ENCODE results near the gene DTL.
"Not testable (repeated sequence)": the region's sequence is repeated elsewhere in the genome, so short reads cannot be mapped to it uniquely, and the experiment has no call there.

DTL gene, protein sequence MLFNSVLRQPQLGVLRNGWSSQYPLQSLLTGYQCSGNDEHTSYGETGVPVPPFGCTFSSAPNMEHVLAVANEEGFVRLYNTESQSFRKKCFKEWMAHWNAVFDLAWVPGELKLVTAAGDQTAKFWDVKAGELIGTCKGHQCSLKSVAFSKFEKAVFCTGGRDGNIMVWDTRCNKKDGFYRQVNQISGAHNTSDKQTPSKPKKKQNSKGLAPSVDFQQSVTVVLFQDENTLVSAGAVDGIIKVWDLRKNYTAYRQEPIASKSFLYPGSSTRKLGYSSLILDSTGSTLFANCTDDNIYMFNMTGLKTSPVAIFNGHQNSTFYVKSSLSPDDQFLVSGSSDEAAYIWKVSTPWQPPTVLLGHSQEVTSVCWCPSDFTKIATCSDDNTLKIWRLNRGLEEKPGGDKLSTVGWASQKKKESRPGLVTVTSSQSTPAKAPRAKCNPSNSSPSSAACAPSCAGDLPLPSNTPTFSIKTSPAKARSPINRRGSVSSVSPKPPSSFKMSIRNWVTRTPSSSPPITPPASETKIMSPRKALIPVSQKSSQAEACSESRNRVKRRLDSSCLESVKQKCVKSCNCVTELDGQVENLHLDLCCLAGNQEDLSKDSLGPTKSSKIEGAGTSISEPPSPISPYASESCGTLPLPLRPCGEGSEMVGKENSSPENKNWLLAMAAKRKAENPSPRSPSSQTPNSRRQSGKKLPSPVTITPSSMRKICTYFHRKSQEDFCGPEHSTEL

DNA sequence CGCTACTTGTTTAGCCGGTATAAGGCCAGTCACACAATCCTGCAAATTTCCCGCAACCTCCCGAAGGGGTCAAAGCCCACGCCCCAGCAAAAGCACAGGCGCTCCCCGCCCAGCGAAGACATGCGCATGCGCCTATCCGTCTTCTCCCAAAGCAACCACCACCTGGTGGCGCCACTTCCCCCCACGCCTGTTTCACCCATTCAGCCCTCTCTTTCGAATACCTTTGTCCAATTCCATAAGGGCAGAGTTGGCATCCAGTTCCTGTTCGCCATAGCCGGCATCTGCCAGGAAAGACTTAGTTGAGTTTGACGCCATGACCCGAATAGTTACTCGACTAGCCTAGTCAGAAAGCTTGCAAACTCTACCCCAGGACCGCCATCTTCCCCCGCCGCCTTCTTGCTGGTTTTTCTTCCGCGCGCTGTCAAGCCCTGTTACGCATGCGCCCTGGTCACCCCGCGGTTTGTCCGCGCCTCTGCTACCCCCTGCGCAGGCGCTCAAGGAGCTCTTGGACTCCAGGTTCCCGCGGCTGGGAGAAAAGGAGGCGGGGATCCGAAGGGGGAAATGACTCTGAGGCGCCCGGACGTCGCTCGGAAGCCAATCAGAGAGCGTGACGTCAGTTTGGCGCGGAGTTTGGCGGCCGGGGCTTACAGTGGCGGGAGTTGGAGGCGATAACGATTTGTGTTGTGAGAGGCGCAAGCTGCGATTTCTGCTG, at the start of gene DTL, which contains the start of gene INTS7:
TSS of gene DTL (plus strand) at position 626 of the 712 bp plus-strand sequence. CDS start 143 bp downstream, outside the sequence.
TSS of gene INTS7 (minus strand) at position 435 of the 712 bp plus-strand sequence. CDS start at position 315, 120 bp downstream.
- peak; percentile 100 for DNase-seq

DNA sequence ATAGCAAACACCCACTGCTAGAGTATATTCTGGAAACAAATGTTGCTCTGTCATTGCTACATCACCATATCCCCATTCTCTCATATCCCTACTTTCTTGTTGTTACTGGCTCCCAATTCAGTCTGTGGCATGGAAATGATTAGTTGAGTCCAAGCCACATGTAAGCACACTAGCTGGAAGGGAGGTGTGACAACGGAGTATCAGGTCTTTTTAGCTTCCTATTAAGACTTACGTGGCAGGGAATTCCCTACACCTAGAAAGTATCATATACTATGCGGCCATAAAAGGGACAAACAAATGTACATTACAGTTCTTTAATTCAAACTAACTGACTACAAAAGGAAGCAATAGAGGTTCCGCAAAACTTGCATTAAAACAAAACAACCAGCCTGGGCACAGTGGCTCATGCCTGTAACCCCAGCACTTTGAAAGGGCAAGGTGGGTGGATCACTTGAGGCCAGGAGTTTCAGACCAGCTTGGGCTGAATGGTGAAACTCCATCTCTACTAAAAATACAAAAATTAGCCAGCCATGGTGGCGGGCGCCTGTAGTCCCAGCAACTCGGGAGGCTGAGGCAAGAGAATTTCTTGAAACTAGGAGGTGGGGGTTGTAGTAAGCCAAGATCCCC, 48.8 kb upstream of the DTL start:
- DNase-seq, result no peak

DNA sequence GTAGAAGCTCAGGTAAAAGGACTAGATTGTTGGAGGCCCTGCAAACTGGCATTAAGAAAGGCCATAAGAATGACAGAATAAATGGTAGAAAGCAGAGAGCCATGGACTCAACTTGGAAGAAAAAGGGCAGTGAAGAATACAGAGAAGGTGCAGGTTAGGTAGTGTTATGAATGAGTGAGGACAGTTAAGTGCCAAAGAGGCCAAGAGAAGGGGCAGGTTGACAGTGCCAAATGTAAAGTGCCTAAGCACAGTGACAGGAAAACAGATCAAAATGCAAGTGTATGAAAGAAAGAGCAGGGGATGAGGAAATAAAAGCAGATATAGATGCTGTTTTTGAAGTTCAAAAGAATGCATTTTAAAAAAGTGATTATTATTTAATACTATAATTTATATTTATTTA, 43.9 kb upstream of the DTL start:
- DNase-seq, result no peak

GRCh38 chr1:211997426-211997825, 38.1 kb upstream of the DTL start:
- not testable (repeated sequence) for DNase-seq

DNA sequence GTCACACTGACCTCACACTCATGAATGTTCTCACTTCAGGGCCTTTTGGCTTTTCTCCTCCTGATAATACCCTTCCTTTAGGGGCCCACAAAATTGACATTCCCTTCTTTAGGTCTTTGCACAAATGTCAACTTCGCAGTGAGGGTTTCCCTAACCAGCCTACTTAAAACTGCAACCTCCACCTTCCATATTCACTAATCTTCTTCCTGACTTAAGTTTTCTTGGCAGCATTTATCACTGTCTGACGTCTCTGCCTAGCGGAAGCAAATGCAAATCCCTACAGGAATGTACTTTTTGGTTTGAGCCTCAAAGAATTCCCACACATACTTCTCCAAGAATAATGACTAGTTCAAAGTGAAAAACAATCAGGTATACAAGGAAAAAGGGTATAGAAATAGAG, 33.0 kb upstream of the DTL start:
- no peak for DNase-seq

GRCh38 chr1:212004895-212005608, 30.5 kb upstream of the DTL start:
- no peak for DNase-seq

GRCh38 chr1:212007178-212007577, 28.4 kb upstream of the DTL start:
- no peak for DNase-seq

DNA sequence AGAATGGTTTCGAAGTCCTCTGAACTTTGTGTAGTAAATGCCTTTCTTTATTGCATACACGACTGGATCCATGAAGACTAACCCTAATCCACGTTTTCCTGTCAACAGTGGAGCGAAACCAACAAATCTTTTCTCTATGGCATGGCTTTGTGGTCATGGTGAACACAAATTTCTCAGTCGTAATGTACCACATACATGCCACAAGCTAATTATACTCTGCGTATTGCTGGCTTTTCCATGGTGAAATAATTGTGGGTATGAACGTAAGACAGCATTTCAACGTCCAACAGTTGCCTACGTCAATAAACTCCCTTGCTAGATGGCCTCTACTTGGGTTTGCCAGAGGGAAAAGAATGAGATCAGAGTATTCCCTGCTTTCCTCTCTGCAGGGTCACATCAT, 27.7 kb upstream of the DTL start:
- DNase-seq, result no peak

DNA sequence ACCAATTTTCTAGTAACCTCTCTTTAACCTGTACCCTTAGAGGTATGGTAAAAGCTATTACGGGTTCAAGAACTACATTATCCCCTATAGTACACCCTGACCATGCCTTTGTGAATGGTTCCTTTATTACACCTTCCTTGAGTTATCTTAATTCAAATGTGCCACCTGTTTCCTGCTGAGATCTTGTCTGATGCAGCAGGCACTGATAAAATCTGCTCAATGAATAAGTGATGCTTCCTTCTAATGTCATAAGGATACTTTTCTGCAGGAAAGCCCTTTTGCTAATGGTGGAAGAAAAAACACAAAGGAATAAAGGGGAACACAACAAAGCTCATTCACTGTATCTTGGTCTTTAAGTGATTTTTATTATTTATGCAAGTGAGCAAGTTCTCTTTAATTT, 26.0 kb upstream of the DTL start:
- DNase-seq, result no peak

GRCh38 chr1:212010004-212010403, 25.5 kb upstream of the DTL start:
- DNase-seq, result no peak

DNA sequence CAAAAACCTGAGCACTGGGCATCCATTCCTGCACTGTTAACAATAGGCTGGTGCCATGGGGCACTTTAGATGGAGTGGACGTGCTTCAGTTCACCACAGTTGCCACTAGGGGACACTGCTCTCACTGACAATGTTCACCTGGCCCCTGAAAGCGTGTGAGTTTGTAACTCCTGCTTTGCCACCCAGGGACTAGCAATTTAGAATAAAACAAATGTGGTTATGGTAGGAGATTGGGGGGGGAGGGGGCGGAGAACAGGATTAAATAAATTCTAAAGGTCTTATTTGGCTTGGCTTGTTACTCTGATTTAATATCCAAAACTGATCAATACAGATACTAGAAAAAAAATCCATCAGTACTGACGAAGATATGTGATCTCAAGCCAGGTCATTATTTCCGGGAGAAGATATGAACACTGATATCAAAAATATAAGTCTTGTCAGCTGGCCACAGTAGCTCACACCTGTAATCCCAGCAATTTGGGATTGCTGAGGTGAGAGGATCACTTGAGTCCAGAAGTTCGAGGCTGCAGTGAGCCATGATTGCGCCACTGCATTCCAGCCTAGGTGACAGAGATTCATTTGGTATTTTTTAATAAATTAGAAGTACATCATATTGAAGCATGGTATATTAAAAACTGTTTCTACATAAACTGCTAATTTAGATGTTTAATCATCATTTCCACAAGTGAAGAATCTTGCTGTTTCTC, 23.4 kb upstream of the DTL start:
- DNase-seq, result peak; percentile 67

GRCh38 chr1:212013672-212014071, 21.9 kb upstream of the DTL start:
- DNase-seq, result no peak

DNA sequence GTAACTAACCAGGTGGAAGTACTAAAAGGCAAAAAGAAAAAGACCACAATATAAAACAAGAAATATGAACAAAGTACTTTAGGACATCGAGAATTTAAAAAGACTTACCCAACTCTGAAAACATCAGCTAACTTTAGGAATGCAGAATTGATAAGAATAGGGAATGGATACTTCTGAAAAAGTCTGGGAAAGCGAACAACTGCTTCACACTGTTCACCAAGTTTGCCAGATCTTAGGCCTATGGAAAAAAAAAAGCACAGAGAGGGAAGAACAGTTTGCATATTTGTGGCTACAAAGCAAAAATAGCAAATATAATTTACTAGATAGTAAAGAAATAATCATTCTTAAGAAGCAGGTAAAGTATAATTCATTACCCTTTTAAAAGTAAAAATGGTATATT, 14.6 kb upstream of the DTL start:
- DNase-seq, result no peak

DNA sequence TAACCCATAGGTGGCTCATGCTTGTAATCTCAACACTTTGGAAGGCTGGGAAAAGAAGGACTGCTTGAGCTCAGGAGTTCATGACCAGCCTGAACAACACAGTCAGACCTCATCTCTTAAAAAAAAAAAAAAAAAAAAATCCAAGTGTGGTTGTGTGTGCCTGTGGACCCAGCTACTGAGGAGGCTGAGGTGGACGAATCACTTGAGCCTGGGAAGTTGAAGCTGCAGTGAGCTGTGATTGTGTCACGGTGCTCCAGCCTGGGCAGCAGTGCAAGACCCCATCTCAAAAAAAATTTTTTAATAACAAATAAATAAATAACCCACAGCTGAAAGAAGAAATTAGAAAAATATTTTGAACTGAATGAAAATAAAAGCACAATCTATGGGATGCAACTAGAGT, 14.0 kb upstream of the DTL start:
- no peak for DNase-seq

- DNase-seq, result not testable (repeated sequence)
Measured at GRCh38 chr1:212022908-212023307, 12.6 kb upstream of the DTL start.

- DNase-seq, result no peak
Measured at GRCh38 chr1:212024469-212025149, 10.9 kb upstream of the DTL start.

DNA sequence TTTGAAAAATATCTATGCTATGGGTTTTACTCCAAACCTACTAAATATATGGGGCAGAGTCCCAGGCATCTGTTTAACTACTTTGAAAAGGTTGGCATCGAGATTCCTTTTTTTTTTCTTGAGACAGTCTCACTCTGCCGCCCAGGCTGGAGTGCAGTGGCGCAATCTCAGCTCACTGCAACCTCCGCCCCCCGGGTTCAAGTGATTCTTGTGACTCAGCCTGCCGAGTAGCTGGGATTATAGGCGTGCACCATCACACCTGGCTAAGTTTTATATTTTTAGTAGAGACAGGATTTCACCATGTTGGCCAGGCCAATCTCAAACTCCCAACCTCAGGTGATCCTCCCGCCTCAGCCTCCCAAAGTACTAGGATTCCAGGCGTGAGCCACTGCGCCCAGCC, 7.8 kb upstream of the DTL start:
- not testable (repeated sequence) for DNase-seq

GRCh38 chr1:212030936-212031528, 4.5 kb upstream of the DTL start:
- DNase-seq, result no peak

DNA sequence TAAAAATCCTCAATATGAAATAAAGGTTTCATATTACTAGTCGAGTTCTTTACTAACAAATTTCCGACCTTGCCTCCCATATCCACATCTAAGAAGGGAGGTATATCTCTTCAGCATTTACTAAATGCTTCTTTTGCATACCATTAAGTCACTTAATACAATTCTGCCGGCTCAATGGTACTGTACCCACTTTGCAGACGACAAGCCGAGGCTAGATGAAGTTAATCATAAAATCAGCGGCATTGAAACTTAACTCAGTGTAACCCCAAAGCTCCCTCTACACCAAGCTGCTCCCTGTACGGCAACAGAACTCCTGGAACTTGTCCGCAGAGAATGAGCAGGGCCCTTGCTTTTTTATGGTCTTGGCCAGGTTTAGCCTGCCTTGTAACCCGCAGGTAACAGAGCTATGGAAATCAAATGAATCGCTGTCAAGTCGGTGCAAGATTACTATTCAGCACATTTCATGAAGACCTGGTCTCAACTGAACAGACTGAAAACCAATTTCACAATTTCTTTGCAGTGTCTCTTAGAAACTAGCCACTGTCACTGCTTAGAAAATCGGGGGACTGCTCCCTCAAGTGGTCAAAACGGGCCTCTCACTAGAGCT, 929 bp upstream of the DTL start:
- DNase-seq, result no peak
